Measurements from ENCODE around the gene PLPP3. TPM values are rescaled to one million over a fixed set of nuclear protein-coding genes. Genes with fewer than 3 reads are reported as not detected.

PLPP3 gene
- total RNA-seq, 1 experiment from 2014 or later = 8.2 TPM

DNA sequence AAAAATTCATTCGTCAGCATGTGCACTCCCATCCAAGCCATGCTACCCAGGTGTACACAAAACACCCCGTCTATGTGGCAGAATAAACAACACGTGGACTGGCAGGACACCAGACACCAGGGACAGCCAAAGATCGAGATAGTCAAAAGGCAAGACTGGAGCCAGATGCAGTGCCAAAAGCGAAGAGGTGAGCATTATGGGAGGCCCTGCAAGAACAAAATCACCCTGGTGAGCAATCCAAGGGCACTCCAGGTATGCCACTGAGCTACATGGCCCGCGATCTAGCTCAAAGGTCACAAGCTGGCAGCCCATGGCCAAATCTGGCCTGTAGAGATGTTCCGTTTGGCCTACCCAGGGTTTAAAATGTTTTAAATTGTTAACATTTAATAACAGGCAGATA, 33.7 kb downstream of the PLPP3 start:
- TF ChIP-seq TCF7L2 (IDR thresholded peaks at IDR 0.05; ENCODE audit: low read depth, low read length) (no peak), SIN3A (IDR thresholded peaks at IDR 0.05; ENCODE audit: borderline replicate concordance, insufficient read depth, low read depth, low read length) (no peak), POLR2AphosphoS5 (IDR thresholded peaks at IDR 0.05; ENCODE audit: low read depth, low read length) (no peak)
- TF ChIP-seq, protein P1, sequence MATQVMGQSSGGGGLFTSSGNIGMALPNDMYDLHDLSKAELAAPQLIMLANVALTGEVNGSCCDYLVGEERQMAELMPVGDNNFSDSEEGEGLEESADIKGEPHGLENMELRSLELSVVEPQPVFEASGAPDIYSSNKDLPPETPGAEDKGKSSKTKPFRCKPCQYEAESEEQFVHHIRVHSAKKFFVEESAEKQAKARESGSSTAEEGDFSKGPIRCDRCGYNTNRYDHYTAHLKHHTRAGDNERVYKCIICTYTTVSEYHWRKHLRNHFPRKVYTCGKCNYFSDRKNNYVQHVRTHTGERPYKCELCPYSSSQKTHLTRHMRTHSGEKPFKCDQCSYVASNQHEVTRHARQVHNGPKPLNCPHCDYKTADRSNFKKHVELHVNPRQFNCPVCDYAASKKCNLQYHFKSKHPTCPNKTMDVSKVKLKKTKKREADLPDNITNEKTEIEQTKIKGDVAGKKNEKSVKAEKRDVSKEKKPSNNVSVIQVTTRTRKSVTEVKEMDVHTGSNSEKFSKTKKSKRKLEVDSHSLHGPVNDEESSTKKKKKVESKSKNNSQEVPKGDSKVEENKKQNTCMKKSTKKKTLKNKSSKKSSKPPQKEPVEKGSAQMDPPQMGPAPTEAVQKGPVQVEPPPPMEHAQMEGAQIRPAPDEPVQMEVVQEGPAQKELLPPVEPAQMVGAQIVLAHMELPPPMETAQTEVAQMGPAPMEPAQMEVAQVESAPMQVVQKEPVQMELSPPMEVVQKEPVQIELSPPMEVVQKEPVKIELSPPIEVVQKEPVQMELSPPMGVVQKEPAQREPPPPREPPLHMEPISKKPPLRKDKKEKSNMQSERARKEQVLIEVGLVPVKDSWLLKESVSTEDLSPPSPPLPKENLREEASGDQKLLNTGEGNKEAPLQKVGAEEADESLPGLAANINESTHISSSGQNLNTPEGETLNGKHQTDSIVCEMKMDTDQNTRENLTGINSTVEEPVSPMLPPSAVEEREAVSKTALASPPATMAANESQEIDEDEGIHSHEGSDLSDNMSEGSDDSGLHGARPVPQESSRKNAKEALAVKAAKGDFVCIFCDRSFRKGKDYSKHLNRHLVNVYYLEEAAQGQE (IDR thresholded peaks at IDR 0.05; ENCODE audit: insufficient read depth in 1 of 2, low read depth in 2 of 2, low read length in 1 of 2) = no peak
- TF ChIP-seq, protein P2, sequence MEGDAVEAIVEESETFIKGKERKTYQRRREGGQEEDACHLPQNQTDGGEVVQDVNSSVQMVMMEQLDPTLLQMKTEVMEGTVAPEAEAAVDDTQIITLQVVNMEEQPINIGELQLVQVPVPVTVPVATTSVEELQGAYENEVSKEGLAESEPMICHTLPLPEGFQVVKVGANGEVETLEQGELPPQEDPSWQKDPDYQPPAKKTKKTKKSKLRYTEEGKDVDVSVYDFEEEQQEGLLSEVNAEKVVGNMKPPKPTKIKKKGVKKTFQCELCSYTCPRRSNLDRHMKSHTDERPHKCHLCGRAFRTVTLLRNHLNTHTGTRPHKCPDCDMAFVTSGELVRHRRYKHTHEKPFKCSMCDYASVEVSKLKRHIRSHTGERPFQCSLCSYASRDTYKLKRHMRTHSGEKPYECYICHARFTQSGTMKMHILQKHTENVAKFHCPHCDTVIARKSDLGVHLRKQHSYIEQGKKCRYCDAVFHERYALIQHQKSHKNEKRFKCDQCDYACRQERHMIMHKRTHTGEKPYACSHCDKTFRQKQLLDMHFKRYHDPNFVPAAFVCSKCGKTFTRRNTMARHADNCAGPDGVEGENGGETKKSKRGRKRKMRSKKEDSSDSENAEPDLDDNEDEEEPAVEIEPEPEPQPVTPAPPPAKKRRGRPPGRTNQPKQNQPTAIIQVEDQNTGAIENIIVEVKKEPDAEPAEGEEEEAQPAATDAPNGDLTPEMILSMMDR (IDR thresholded peaks at IDR 0.05) = no peak
- intact Hi-C loops (cut with micrococcal nuclease; ENCODE audit: unreplicated experiment) = no loop called here

DNA sequence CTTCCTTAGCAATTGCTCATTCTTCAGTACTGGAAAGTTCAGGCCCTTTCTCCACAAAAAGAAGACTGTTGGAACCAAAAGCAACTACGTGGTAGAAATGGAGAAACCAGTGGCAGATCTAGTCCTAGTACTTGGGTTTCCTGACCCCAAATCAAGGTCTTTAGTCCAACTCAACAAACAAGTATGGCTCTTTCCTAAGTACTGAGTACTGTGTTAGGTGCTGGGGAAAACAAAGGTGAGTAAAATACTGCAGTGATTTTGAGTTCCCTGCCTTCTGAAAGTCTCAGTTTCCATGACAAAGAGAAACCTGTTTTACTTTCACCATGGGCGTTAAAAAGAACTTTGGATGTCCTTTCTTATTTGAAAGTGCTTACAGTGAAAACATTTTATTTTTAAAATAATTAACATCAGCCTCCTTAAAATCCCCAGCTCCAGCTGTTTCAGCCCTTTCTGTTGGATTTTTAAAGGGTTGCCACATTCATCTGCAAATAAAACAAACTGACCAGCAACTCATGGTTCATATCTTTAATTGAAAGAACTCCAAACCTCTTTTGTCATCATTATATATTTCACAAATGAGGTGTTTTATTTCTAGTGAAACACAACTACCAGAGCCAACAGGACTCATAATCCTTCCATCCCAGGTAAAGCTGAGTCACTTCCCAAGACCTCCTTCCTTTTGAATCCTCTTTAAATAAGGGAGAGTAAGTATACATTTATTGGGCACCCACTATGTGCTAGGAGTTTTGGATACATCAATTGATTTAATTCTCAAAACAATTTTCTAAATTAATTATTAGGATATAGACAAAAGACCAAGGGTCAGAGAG, 35.4 kb downstream of the PLPP3 start:
- no peaks in the 10 kb centered on the region for H3K36me3 ChIP-seq (ENCODE audit: control insufficient read depth, insufficient read depth, low read length)
- no peaks in the 10 kb centered on the region for H3K4me1 ChIP-seq (ENCODE audit: control insufficient read depth, insufficient read depth, low read length)
- ATAC-seq (no peak), DNase-seq (ENCODE audit: low read depth, low spot score) (no peak)
- no TSS peak for BruUV-seq (replicated peaks)
- in situ Hi-C loops (cut with HindIII; ENCODE audit: low pct_unique_long_range_greater_than_20kb, low sequenced_read_pairs) (no loop called here), intact Hi-C loops (cut with micrococcal nuclease; ENCODE audit: unreplicated experiment) (no loop called here)
- POLR2A ChIA-PET = no interaction called here
- H3K4me3 ChIP-seq (ENCODE audit: low read depth in 2 of 2, low read length in 2 of 2) = no peak overlapping the region
- no peak for TF ChIP-seq POLR2AphosphoS5 (IDR thresholded peaks at IDR 0.05; ENCODE audit: low read depth, low read length)
- TF ChIP-seq, protein P2 (IDR thresholded peaks at IDR 0.05) = no peak
- TF ChIP-seq, protein P1 (IDR thresholded peaks at IDR 0.05; ENCODE audit: insufficient read depth in 1 of 2, low read depth in 2 of 2, low read length in 1 of 2) = no peak
- no peak for TF ChIP-seq TCF7L2 (IDR thresholded peaks at IDR 0.05; ENCODE audit: low read depth, low read length)
- no peak for TF ChIP-seq SIN3A (IDR thresholded peaks at IDR 0.05; ENCODE audit: borderline replicate concordance, insufficient read depth, low read depth, low read length)
- CTCF ChIA-PET = no interaction called here
- H3K27ac ChIP-seq (ENCODE audit: low read length) = no peak overlapping the region
- H3K27me3 ChIP-seq (ENCODE audit: control insufficient read depth, insufficient read depth, low read length) = no peaks in the 10 kb centered on the region
- H3K9me3 ChIP-seq (ENCODE audit: control insufficient read depth, insufficient read depth, low read depth, low read length) = no peaks in the 10 kb centered on the region

More for the DNA sequence above, 33.7 kb downstream of the PLPP3 start:
- ATAC-seq (no peak), DNase-seq (ENCODE audit: low read depth, low spot score) (no peak)
- H3K4me3 ChIP-seq (ENCODE audit: low read depth in 2 of 2, low read length in 2 of 2) = no peak overlapping the region
- no peaks in the 10 kb centered on the region for H3K9me3 ChIP-seq (ENCODE audit: control insufficient read depth, insufficient read depth, low read depth, low read length)
- ChIA-PET POLR2A (no interaction called here), CTCF (no interaction called here)
- in situ Hi-C loops (cut with HindIII; ENCODE audit: low pct_unique_long_range_greater_than_20kb, low sequenced_read_pairs) = no loop called here
- H3K36me3 ChIP-seq (ENCODE audit: control insufficient read depth, insufficient read depth, low read length) = no peaks in the 10 kb centered on the region
- BruUV-seq (replicated peaks) = no TSS peak
- H3K27me3 ChIP-seq (ENCODE audit: control insufficient read depth, insufficient read depth, low read length) = no peaks in the 10 kb centered on the region
- no peak overlapping the region for H3K27ac ChIP-seq (ENCODE audit: low read length)
- H3K4me1 ChIP-seq (ENCODE audit: control insufficient read depth, insufficient read depth, low read length) = no peaks in the 10 kb centered on the region
